GM18909 (cell line): ENCODE measurements around the gene GRP.

Experiments
- ATAC-seq: cut with Tn5 transposase; IDR thresholded peaks from one replicate; pipeline ENCODE4 v1.9.1; 2021; ENCODE audit warnings: mild to moderate bottlenecking; ENCODE audit not compliant: unreplicated experiment, poor library complexity

Gene GRP

DNA sequence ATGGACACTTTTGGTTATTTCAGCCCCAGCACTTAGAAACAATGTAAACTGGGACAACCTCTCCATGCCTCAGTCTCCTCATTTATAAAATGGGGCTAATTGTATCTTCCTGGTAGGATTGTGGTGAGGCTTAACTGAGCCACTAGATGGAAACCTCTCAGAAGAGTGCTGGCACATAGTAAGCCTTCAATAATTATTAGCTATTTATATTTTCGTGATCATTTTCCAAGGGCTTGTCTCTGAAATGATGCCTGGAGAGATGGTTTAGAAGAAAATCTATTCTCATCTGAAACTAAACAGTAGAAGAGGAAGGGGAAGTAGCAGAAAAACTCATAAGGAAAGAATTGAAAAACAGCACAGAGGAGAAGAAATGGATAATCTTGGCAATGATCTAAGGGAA lies 46.5 kb downstream of the GRP start:
- no peak for ATAC-seq

GRCh38 chr18:59266886-59267502 lies 47.0 kb downstream of the GRP start:
- ATAC-seq, result no peak

GRCh38 chr18:59267503-59268126 lies 47.7 kb downstream of the GRP start:
- ATAC-seq, result no peak

DNA sequence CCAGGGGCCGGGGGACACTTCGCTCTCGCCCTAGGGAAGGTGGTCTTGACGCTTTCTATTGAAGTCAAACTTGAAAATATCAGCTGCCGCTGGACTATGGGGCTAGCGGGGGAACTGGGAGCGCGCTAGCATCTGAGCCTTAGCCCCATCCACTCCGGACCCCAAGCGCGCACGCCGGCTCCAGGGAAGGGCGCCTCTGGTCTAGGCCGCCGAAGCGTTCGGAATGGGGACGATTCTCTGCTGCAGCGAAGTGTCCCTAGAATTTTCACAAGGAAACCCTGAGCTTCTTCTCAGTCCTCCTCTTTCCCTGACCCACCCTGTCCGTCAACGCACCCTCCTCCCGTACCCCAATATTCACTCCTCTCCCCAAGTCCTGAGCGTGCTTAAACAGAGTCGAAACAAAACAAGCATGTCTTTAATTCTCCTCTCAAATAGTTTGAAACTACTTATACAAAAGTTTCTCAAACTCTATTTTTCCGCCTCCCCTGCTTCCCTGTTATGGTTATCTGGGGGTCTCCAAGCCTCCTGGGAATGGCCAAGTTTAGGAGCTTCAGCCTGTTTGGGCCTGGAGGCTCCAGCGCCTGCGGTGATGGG lies 48.3 kb downstream of the GRP start:
- no peak for ATAC-seq

DNA sequence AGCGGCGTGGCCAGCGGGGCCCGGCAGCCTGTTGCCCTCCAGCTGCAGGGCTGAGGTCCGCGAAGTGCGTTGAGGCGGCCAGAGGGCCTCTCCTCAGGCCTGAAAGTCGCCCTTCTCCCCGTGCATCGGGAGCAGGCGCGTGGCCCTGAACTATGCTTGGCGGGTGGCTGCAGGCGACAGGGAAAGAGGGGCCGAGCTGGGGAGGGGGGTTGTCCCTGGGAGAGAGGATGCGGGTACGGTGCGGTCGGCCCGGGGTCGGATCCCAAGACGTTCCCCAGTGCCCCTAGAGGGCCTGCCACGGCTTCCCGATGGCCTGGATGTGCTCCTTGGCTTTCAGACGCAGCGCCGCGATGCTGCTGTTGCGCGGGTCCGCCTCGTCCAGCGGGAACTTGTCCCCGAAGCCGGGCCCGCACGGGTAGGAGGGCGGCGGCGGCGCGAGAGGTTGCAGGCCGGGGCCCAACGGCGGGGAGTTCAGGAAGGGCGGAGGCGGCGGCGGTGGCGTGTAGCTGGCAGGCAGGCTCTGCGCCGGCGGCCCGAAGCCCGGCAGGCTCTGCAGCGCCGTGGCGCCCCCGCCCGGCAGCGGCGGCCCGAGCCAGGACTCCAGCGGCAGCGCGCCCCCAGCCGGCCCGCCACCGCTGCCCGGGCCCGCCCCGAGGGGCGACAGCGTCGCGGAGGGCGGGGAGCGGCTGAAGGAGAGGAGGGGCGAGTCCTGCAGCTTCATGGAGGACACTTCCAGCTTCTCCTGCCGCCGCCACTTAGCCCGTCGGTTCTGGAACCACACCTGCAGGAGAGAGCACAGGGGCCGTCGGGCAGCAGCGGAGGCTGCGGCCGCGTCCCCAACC lies 49.0 kb downstream of the GRP start:
- ATAC-seq, result peak; percentile 49

GRCh38 chr18:59269563-59270119 lies 49.7 kb downstream of the GRP start:
- ATAC-seq, result no peak

DNA sequence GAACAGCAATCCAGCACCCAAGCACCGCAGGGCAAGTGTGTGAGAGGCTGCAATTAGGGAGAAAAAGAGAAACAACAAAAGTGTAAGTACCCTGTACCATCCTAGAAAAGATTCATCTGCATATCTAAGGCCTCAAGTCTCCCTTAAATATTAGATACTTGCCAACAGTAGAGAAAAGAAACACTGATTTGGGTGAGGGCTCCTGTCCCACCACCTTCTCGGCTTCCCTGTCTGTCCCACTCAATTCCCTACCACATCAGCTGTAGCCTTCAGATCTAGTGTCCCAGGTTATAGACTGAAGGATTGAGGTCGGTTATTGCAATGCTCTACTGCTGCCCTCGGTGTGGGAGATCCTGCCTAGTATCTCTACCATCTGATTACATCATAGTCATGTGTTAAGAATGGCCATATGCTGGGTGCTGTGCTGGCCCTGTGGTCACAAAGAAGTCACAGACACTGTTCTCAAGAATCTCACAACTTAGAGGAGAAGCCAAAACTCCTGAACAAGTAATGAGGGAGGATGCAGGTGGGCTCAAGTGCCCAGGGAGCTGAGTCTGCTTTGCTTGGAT lies 50.8 kb downstream of the GRP start:
- ATAC-seq, result no peak

- no peak for ATAC-seq
These were observed 51.8 kb downstream of the GRP start for GRCh38 chr18:59271606-59272220.

DNA sequence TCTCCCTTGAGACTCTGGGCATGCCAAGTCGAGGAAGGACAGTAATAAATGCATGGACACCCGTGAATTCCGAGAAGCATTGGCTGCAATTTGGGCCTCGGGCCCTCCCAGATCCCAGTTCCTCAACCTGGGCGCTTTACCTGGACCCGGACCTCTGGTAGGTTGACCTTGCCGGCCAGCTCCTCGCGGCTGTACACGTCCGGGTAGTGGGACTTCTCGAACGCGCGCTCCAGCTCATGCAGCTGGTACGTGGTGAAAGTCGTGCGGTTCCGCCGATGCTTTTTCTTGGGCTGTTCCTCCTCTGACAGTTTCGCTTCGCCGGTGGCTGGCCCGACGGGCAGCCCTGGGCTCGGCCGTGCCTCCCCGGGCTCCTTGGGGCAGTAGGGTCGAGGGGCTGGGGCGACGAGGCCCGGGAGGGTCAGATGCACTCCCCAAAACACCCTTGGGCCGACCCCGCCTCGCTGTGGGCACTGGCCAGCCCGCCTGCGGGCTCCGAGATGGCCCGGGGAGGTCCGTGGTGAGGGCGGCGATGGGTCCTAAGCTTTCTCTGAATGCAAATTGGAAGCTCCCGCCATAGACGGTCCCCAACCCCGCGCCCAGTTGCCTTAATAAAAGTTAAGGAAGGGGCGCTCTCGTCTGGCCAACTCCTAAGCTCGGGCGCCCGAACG lies 52.4 kb downstream of the GRP start:
- no peak for ATAC-seq

DNA sequence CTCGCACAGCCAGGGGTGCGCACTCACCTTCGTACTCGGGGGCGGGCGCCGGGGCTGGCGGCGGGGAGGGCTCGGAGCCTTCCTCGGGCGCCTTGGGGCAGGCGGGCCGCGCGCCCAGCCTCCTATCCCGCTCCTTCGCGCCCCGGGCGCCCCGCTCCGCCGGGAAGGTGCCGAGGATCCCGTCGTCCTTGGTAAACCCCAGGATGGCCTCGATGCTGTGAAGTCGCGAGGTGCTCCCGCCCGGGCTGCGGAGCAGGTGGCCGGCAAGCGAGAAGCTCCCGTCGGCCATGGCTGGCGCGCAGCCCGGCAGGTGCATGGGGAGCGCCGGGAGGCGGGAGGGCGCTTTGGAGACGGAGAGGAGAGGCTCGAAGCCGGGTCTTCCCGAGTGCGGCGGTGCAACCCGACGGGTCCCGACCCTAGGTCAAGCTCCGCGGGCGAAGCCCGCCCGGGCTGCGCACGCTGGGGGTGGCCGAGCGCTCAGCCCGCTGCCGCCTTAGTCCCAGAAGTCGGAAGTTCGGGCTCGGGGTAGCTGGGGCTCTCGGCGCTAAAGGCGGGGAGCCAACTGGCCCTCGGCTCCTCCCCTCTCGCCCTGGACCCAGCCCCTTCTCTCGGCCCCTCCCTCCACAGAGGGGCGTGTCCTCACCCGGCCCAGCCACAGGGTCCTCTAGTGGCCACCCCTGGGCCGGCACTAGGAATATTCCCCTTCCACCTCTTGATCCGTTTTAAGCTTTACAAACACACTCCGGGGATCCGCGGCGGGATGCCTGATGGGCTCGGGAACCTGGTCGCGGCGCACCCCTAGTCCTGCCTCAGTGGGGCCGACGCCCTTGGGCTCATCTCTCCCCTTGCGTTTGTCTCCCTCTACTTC lies 53.2 kb downstream of the GRP start, which contains the start of gene RAX:
Gene RAX, minus strand, starts transcription at position 564 of the 868 bp plus-strand sequence. Its CDS starts 248 bp downstream, at position 316.
- ATAC-seq, result no peak

DNA sequence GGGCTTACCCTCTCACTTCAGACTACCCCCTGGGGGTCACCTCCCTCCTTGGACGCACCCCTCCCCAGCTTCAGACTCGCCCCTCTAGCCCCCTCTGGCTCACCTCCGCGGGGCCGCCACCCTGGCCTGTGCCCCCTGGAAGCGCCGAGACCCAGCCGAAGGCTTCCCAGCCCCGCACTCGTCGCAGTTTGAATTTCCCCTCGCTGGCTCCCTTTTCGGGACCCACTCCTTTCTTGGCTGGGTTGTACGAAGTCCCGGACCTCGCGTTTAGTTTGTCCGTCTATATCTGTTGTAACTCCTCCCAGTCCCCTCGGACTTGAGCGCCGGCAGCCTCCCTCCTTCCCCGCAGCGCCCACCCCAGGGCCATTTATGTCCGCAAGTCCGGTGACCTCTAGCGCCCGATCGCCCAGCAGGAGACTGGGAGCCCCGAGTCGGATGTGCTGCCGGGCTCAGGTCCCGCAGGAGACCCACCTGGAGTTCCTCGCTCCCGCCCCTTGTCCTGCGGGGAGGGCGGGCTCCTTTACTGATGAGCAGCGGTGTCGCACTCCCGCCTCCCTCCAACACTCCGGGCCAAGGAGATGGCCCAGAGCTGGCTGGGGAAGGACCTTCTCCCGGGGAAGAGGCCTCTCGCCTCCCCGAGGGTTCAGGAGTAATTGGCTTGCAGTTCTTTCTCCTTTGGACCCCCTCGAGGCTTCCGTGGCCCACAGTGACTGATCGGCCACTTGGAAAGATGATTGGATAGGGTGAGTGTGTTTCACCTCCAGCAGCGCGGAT lies 54.0 kb downstream of the GRP start:
- no peak for ATAC-seq

GRCh38 chr18:59274533-59274928 lies 54.6 kb downstream of the GRP start:
- no peak for ATAC-seq

- ATAC-seq, result no peak
These were observed 55.5 kb downstream of the GRP start for GRCh38 chr18:59275406-59275949.

GRCh38 chr18:59276047-59276446 lies 56.1 kb downstream of the GRP start:
- ATAC-seq, result no peak

- no peak for ATAC-seq
These were observed 58.8 kb downstream of the GRP start for GRCh38 chr18:59278793-59279192.

DNA sequence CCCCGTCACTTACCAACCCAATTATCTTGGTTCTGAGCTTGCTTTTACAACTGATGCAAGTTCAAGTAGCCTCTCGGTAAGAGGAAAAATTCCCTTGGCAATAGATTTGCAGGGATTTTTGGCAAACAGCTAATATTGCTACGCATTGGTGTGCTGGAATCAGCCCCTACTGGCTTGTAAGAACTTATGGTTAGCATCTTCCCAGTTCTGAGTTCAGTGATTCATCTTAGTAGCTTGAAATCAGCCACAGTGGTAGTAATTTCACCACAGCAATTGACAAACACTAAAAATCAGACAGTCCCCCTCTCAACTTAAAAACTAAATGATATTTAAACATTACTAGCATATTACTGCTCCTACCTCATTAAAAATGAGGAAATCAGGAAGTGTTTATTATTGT lies 59.2 kb downstream of the GRP start:
- ATAC-seq, result no peak

GRCh38 chr18:59279722-59280121 lies 59.8 kb downstream of the GRP start:
- ATAC-seq, result no peak
